Fibroblast of skin of back (primary cell): ENCODE results near the gene TSR3.

Experiments used
- DNase-seq: peaks from one replicate; pipeline ENCODE4 v3.0.0-alpha.2; 2013

TSR3 gene

GRCh38 chr16:1350691-1351090 is 987 bp downstream of the TSR3 start:
- no peak for DNase-seq

GRCh38 chr16:1349951-1350350 is 1.7 kb downstream of the TSR3 start:
- DNase-seq = no peak

- DNase-seq = no peak
These were observed 2.3 kb downstream of the TSR3 start for GRCh38 chr16:1349351-1349750.

DNA sequence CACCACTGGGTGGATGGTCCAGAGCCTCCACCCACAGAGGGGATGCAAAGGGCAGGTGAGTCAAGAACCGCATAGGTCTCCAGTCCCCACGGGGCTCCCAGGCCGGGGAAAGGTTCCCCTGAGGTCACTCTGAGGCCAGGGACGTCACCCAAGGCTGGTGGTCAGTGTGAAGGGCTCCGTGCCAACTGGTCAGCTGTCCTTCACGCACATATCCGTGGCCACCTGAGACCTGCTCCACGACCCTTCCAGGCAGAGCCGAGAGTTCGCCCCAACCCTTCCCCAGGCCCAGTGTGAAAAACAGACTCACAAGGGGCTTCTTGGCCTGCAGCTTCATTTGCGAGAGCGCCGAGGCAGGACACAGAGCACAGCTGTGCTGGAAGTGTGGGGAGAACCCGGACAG is 2.8 kb downstream of the TSR3 start:
- no peak for DNase-seq

- DNase-seq = no peak
These were observed 3.2 kb downstream of the TSR3 start for GRCh38 chr16:1348441-1348840.

- DNase-seq = no peak
These were observed 3.7 kb downstream of the TSR3 start for GRCh38 chr16:1347962-1348361.

DNA sequence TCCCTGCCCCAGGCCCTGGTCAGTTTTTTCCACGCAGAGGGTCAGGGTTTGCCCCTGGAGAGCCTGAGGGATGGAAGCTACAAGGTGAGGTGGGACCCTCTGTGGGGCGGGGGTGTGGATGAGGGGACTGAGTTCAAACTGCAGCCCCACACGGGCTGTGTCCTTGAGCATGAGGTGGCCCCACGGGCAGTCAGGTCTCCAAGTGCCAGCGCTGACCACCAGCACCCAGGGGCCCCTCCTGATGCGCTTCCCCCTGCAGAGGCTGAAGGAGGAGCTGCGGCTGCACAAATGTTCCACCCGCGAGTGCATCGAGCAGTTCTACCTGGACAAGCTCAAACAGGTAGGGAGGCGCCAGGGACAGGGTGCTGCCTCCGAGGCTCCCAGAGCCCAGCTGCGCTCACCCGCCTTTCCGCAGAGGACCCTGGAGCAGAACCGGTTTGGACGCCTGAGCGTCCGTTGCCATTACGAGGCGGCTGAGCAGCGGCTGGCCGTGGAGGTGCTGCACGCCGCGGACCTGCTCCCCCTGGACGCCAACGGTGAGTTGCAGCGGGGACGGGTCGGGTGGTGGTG is 4.3 kb downstream of the TSR3 start:
- DNase-seq = no peak

GRCh38 chr16:1346422-1347285 is 5.0 kb downstream of the TSR3 start:
- no peak for DNase-seq

GRCh38 chr16:1345651-1346421 is 5.8 kb downstream of the TSR3 start:
- DNase-seq = no peak

DNA sequence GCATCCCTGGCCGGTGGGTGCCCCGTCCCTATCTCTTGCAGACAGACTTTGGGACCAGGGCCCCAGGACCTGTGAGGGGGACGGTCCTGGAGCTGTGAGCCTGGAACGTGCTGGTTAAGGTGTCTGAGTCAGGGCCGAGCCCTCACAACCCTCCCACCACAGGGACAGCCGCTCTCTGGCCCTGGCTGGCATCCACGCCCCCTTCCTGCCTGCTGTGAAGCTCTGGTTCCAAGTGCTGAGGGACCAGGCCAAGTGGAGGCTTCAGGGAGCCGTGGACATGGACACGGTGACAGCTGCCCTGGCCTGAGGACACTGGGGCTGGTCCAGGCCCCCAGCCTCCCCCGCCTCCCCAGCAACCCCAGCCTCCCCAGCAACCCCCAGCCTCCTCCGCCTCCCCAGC is 6.6 kb downstream of the TSR3 start:
- DNase-seq = no peak

DNA sequence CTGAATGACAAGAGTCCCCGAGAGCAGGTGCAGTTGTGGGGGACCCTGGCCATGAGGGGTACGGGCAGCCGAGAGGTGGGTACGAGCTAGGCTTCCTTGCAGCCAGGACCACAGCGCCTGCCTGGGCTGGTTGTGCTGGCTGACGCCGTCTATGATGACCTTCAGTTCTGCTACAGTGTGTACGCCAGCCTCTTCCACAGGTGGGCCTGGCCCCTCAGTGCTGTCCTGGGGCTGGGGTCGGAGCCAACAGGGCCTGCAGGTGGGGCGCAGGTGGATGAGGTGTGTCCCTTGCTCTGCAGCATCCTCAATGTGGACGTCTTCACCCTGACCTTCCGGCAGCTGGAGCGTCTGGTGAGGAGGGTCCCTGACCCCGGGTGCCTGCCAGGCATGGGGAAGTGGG is 7.2 kb downstream of the TSR3 start:
- no peak for DNase-seq

- DNase-seq = no peak
These were observed 8.0 kb downstream of the TSR3 start for GRCh38 chr16:1343428-1344242.

GRCh38 chr16:1342526-1343427 is 8.9 kb downstream of the TSR3 start:
- peak; percentile 80 for DNase-seq

GRCh38 chr16:1341495-1342420 is 9.9 kb downstream of the TSR3 start:
- DNase-seq = no peak

DNA sequence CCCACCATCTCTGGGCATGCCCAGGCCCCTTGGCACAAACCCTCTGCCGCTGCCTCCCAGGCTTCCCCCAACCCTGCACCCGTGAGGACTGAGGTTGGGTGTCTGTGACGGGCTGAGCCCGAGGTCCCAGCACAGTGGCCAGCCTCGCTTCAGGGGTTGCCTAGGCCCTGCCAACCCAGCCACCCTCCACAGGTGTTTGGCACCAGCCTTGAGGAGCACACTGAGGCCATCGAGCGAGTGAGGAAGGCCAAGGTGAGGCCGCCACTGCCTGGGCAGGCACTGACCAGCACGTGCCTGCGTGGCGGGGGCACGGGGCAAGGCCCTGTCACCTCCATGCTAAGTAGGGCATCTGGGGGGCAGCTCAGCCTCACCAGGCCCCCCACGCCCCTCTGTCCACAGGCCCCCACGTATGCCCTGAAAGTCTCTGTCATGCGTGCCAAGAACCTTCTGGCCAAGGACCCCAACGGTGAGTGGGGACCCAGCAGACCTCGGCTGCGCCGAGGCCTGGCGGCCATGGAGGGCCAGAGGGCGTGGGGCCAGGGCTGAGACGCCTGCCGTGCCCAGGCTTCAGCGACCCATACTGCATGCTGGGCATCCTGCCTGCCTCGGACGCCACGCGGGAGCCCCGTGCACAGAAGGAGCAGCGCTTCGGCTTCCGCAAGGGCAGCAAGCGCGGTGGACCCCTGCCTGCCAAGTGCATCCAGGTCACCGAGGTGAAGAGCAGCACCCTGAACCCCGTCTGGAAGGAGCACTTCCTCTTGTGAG is 10.8 kb downstream of the TSR3 start:
- DNase-seq = no peak

DNA sequence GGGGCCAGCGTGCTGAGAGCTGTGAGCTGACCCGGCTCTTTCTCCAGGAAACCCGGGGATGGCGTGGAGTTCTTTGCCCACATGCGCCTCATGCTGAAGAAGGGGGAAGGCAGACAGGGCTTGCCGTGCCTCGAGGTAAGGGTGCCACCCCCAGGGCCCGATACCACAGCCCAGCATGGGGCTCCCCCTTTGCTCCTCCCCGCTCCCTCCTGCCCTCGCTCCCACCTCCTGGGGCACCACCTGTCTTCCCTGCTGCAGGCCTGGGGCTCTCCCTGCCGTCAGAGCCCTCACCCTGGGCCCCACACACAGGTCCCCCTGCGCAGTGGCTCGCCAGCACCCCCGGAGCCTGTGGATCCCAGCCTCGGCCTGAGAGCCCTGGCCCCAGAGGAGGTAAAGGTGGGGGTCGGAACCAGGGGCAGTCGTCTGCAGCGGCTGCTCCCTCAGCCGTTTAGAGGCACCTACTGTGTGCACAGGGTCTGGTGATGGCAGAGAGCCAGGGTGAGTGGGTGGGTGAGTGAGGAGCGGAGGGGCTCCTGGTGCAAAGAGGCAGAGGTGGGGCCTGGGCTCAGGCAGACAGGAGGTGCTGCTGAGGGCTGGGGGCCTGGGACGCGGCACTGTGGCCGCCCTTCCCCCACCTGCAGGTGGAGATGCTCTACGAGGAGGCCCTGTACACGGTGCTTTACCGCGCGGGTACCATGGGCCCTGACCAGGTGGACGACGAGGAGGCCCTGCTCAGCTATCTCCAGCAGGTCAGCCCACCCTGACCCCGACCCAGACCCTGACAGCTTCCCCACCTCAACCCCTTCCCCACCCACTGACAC is 12.6 kb downstream of the TSR3 start:
- DNase-seq = no peak

- no peak for DNase-seq
These were observed 13.5 kb downstream of the TSR3 start for GRCh38 chr16:1338119-1338730.

DNA sequence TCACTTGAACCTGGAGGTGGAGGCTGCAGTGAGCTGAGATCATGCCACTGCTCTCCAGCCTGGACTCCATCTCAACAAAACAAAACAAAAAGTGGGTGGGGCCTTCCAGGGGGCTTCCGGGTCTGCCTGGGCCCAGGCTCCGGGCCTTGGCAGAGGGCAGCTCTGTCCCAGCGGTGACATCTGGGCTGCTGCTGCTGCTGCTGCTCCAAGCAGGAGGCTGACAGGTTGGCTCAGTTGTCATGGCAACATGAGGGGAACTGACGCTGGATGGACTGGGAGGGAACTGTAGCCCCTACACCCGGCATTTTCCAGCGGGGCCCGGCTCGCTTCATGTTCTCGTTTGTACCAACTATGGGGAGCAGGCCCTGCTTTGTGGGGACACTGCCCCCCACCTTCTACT is 14.2 kb downstream of the TSR3 start:
- DNase-seq = no peak
